Ishikawa (cell line): ENCODE results near the gene DDX5.
A peak's percentile ranks its signal among the peaks of the same experiment; 100 is the strongest.

Source experiments
- CEBPB ChIP-seq: IDR thresholded peaks from 2 replicates; pipeline ENCODE4 v1.6.1; 2012
- CREB1 ChIP-seq: IDR thresholded peaks from 2 replicates; pipeline ENCODE4 v1.6.1; 2012; ENCODE audit warnings: low read depth
- EGR1 ChIP-seq: IDR thresholded peaks from 2 replicates; pipeline ENCODE4 v1.6.1; 2012
- EP300 ChIP-seq: IDR thresholded peaks from 2 replicates; pipeline ENCODE4 v1.6.1; 2012; ENCODE audit warnings: borderline replicate concordance
- FOXM1 ChIP-seq: IDR thresholded peaks from 2 replicates; pipeline ENCODE4 v1.6.1; 2012; ENCODE audit warnings: low read depth, borderline replicate concordance
- NFIC ChIP-seq: IDR thresholded peaks from 2 replicates; pipeline ENCODE4 v1.6.1; 2012
- RAD21 ChIP-seq: IDR thresholded peaks from 2 replicates; pipeline ENCODE4 v1.6.1; 2012; ENCODE audit warnings: low read depth
- REST ChIP-seq: IDR thresholded peaks from 2 replicates; pipeline ENCODE4 v1.6.1; 2012; ENCODE audit warnings: low read depth, mild to moderate bottlenecking
- TAF1 ChIP-seq: IDR thresholded peaks from 2 replicates; pipeline ENCODE4 v1.6.1; 2012; ENCODE audit warnings: low read depth, mild to moderate bottlenecking
- TCF12 ChIP-seq: IDR thresholded peaks from 2 replicates; pipeline ENCODE4 v1.6.1; 2012; ENCODE audit warnings: low read depth
- TEAD4 ChIP-seq: IDR thresholded peaks from 2 replicates; pipeline ENCODE4 v1.6.1; 2012
- USF1 ChIP-seq: IDR thresholded peaks from 2 replicates; pipeline ENCODE4 v1.6.1; 2012
- YY1 ChIP-seq: IDR thresholded peaks from 2 replicates; pipeline ENCODE4 v1.6.1; 2012; ENCODE audit warnings: low read depth
- ZBTB7A ChIP-seq: IDR thresholded peaks from 2 replicates; pipeline ENCODE4 v1.6.1; 2012; ENCODE audit warnings: low read depth
- TF ChIP-seq, protein P1 (sequence below): IDR thresholded peaks from 2 replicates; pipeline ENCODE4 v1.6.1; 2012

DDX5 gene

DNA sequence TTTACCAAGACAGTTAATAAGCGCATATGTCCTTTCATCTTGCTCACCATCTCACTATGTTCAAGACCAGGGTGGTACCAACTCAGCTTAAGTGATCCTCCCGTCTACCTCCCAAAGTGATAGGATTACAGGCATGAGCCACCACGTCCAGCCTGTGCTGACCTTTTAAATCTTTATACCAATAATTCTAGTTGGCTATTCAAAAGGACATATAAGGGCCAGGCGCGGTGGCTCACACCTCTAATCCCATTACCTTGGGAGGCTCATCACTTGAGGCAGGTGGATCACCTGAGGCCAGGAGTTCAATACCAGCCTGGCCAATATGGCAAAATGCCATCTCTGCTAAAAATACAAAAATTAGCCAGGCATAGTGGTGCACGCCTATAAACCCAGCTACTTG, 3.1 kb upstream of the DDX5 start:
- TF ChIP-seq CEBPB (no peak), TAF1 (no peak), EP300 (no peak), ZBTB7A (no peak), EGR1 (no peak), YY1 (no peak), NFIC (no peak), USF1 (no peak)

DNA sequence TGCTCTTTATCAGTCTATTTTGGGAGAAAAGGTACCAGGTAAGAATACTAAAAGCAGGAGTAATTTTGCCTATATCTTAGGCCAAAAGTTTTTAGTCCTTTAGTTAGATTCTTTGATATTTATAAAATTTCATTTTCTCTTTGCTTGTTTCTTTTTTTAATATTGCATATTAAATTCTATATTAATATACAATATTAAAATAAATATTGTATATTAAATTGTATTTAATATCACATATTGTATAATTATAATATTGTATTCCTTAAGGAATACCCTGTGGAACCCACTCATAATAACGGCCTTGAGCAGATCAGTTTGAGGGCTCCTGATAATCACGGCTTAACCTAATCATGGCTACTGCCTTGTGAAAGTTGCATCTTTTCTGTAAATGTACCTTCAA, 2.6 kb upstream of the DDX5 start:
- TF ChIP-seq RAD21 (no peak), REST (no peak), FOXM1 (no peak), YY1 (no peak), CEBPB (no peak), EGR1 (no peak), USF1 (no peak), TEAD4 (no peak)

DNA sequence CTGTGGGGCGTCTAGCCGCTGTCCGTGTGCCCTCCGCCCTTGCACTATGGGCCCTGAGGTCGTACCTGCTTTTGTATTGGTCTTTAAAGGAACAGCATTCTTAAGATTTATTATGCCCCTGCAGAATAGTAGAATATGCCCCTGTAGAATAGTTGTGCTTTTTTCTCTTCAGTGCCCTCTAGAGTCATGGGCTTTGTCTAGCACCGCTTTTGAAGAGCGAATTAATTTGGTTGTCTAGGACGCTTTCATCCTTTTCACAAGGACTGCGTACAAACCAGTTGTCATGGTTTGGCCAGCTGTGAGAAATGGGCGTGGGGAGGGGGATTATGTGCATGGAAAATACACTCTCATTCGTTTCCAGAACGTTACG, 1.3 kb upstream of the DDX5 start:
- TF ChIP-seq ZBTB7A (no peak), TEAD4 (no peak), TCF12 (no peak), EGR1 (no peak), FOXM1 (no peak), CREB1 (no peak), NFIC (no peak), TAF1 (no peak), CEBPB (no peak)

DNA sequence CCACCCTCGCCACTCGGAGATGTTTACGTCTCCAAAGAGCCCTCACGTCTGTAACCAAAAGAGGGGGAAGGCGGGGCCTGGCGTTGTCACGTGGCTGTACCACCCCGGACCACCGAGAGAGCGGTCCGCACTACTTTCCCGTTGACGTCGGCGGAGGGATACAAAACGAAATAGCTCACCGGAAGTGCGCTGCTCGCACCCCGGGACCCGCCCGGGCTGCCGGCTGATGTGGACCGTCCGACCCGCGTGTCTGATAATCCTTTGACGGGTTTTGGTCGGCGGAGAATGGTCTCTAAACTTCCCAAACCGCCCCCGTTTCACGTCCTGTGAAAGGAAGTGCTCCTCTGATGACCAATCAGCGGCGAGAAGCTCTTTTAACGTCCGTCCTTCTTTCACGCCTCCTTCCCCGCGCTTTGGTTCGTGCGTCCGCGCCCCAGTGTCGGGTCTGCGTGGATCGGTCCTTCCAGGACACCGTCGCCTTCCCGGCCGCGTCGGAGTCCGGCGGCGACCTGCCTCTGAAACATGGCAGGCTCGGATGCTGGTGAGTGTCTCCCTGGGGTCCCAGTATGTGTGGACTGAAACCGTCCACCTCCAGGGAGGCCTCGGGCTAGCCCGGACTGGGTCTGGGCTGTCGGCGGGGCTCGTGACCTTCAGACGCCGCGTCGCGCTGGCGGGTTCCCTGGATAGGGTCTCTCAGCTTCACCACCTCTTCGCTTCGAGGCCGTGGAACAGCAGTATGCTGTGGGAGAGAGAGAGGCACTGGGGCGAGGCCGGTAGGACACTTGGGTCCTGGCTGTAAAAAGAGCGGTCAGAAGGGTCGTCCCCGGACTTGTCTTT, 705 bp upstream of the DDX5 start, which contains the start of gene CEP95:
TSS of gene CEP95 (plus strand) at position 402 of the 837 bp plus-strand sequence. CDS start at position 523, 121 bp downstream.
- TF ChIP-seq TEAD4, result no peak
- TF ChIP-seq TCF12, result no peak; the same call in 1 of the 2 replicates
- no peak; the same call in none of the 2 replicates for TF ChIP-seq YY1
- no peak; the same call in 1 of the 2 replicates for TF ChIP-seq REST
- peak; percentile 41; the same call in 1 of the 2 replicates for TF ChIP-seq EGR1
- no peak for TF ChIP-seq CREB1
- no peak for TF ChIP-seq RAD21
- no peak for TF ChIP-seq FOXM1
- TF ChIP-seq USF1, result peak; percentile 94
- TF ChIP-seq NFIC, result 0 out of 2 replicates have a peak, but pooled peaks have one; percentile 8
- TF ChIP-seq, protein P1, sequence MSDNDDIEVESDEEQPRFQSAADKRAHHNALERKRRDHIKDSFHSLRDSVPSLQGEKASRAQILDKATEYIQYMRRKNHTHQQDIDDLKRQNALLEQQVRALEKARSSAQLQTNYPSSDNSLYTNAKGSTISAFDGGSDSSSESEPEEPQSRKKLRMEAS, result peak; percentile 90
- 0 out of 2 replicates have a peak, but pooled peaks have one; percentile 9 for TF ChIP-seq EP300
- TF ChIP-seq TAF1, result peak; percentile 47; the same call in 1 of the 2 replicates
- no peak for TF ChIP-seq CEBPB
- no peak for TF ChIP-seq ZBTB7A

GRCh38 chr17:64505340-64506200, 519 bp downstream of the DDX5 start:
- TF ChIP-seq EP300 (0 out of 2 replicates have a peak, but pooled peaks have one; percentile 14), NFIC (no peak), RAD21 (no peak), REST (no peak), CREB1 (no peak), CEBPB (no peak), TCF12 (peak; percentile 20), TEAD4 (peak; percentile 71), YY1 (peak; percentile 94), EGR1 (peak; percentile 73; the same call in 1 of the 2 replicates), TAF1 (peak; percentile 89)
- TF ChIP-seq, protein P1, result peak; percentile 85
